ENCODE results near the gene AMY2B.
"Not testable (repeated sequence)": the region's sequence is repeated elsewhere in the genome, so short reads cannot be mapped to it uniquely, and the experiment has no call there.

Gene AMY2B

DNA sequence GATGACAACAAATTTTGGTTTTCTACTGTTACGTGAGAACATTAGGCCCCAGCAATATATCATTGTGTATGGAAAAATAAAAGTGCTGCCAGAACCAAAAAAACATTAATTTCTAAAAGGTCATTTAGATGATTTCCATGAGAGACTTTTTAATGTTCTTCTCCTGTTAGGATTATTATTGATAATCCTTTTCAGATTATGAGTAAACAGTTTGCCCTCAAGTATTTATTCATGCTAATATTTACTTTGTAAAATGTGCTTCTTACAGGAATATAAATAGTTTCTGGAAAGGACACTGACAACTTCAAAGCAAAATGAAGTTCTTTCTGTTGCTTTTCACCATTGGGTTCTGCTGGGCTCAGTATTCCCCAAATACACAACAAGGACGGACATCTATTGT, at the start of gene AMY2B:
TSS of gene AMY2B (plus strand) at position 301 of the 400 bp plus-strand sequence. CDS start at position 315, 14 bp downstream.
- in situ Hi-C loops (cut with MboI; ENCODE audit: low sequenced_read_pairs) = not testable (repeated sequence)

- in situ Hi-C loops (cut with MboI; ENCODE audit: low sequenced_read_pairs) = no loop called here
These were observed 48.0 kb upstream of the AMY2B start for GRCh38 chr1:103523346-103523745.

GRCh38 chr1:103525114-103525606, 46.2 kb upstream of the AMY2B start:
- in situ Hi-C loops (cut with MboI; ENCODE audit: low sequenced_read_pairs) = no loop called here

DNA sequence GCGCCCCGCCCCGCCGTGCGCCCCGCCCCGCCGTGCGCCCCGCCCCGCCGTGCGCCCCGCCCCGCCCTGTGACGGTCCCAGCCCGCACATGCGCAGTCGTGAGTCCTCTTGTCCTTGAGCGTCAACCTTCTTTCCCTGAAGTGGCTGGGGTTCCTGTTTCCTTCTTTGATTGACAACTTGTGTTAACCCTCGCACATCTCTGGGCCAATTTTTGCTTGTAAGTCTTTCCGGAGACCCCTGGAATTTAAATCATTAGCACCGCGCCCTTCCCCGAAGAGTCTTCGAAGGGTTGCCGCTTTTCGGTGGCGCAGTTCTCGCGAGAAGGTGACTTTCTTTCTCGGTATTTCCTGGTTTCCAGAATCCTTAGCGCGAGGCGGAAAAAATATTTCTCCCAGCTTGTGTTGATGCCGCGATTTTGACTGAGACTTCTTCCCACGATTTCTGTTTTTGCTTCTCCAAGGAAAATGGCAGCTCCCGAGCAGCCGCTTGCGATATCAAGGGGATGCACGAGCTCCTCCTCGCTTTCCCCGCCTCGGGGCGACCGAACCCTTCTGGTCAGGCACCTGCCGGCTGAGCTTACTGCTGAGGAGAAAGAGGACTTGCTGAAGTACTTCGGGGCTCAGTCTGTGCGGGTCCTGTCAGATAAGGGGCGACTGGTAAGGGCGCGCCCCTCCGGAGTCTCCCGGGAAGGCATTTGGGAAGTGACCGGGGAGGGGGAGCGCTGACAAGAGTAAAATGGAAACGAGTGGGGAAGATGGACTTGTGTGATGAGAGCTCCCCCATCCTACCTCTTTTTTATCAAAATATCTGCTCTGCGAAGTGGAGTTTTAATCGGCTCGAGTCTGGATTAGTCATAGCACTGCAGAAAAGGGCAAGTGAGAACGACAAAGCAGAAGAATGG, 45.5 kb upstream of the AMY2B start, which contains the start of gene RNPC3:
TSS of gene RNPC3 (plus strand) at position 93 of the 901 bp plus-strand sequence. CDS start at position 465, 372 bp downstream.
- in situ Hi-C loops (cut with MboI; ENCODE audit: low sequenced_read_pairs) = no loop called here

DNA sequence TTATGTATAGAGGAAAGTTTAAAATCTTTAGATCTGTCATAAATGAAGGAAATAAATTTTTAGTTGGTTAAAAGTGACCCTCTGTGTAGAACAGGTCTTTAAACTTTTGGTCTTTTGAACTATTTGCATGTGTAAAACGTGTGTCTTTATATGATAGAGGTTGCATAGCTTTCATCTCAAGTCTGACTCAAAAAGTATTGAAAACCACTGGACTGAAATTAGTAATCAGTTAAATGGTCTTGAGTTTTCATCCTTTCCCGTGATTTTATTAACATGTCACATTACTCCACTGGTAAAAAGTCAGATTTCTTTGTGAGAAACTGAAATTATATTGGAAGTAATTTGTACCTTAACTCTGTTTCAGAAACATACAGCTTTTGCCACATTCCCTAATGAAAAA, 44.1 kb upstream of the AMY2B start:
- in situ Hi-C loops (cut with MboI; ENCODE audit: low sequenced_read_pairs) = no loop called here

DNA sequence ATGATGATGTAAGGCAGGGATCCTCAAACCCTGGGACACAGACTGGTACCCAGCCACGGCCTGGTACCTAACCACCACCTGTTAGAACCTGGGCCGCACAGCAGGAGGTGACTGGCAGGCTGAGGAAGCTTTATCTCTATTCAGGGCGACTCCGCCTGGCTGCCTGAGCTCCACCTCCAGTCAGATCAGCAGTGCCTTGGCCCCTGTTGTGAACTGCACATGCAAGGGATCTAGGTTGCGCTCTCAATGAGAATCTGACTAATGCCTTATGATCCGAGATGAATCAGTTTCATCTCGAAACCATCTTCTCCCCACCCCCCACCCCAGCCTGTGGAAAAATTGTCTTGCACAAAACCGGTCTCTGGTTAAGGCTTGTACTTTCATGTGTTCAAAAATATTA, 41.6 kb upstream of the AMY2B start:
- in situ Hi-C loops (cut with MboI; ENCODE audit: low sequenced_read_pairs) = no loop called here

DNA sequence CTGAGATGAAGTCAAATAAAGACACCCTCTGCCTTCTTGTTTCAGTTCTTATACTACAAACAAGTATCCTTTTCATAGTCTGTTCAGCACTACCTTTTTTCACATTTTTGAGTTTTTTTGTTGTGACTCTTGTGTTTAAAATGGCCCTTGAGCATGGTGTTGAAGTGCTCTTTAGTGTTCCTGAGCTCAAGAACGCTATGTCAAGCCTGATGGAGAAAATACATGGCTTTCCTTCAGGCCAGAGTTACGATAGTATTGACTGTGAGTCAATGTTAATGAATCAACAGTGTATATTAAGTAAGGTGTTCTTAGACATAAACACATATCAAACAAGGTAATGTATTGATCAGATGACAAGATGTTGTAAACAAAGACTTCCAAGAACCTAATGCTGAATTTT, 33.2 kb upstream of the AMY2B start:
- in situ Hi-C loops (cut with MboI; ENCODE audit: low sequenced_read_pairs) = no loop called here

- in situ Hi-C loops (cut with MboI; ENCODE audit: low sequenced_read_pairs) = no loop called here
These were observed 30.0 kb upstream of the AMY2B start for GRCh38 chr1:103541431-103541830.

DNA sequence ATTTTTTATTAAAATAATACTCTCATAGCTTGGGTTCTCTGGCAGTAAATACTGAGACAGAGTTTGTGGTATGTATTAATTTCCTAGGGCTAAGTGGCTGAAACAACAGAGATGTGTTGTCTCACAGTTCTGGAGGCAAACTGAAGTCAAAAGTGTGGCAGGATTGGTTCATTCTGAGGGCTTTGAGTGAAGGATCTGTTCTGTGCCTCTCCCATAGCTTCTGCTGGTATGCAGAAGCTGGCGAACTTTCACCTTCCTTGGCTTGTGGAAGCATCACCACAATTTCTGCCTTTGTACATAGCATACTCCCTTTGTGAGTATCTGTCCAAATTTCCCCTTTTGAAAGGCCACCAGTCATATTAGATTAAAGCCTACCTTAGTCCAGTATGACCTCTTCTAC, 24.9 kb upstream of the AMY2B start:
- in situ Hi-C loops (cut with MboI; ENCODE audit: low sequenced_read_pairs) = no loop called here

DNA sequence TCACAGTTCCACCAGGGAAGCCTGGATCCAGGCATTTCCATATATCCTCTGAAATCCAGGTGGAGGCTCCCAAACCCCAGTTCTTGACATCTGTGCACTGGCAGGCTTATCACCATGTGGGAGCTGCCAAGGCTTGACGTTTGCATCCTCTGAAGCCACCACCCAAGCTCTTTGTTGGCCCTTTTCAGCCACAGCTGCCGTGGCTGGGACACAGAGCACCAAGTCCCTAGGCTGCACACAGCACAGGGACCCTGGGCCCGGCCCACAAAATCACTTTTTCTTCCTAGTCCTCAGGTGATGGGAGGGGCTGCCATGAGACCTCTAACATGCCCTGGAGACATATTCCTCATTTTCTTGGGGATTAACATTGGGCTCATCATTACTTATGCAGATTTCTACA, 23.5 kb upstream of the AMY2B start:
- in situ Hi-C loops (cut with MboI; ENCODE audit: low sequenced_read_pairs) = no loop called here

- in situ Hi-C loops (cut with MboI; ENCODE audit: low sequenced_read_pairs) = no loop called here
These were observed 11.0 kb upstream of the AMY2B start for GRCh38 chr1:103560427-103560826.

GRCh38 chr1:103561124-103561523, 10.3 kb upstream of the AMY2B start:
- in situ Hi-C loops (cut with MboI; ENCODE audit: low sequenced_read_pairs) = not testable (repeated sequence)

DNA sequence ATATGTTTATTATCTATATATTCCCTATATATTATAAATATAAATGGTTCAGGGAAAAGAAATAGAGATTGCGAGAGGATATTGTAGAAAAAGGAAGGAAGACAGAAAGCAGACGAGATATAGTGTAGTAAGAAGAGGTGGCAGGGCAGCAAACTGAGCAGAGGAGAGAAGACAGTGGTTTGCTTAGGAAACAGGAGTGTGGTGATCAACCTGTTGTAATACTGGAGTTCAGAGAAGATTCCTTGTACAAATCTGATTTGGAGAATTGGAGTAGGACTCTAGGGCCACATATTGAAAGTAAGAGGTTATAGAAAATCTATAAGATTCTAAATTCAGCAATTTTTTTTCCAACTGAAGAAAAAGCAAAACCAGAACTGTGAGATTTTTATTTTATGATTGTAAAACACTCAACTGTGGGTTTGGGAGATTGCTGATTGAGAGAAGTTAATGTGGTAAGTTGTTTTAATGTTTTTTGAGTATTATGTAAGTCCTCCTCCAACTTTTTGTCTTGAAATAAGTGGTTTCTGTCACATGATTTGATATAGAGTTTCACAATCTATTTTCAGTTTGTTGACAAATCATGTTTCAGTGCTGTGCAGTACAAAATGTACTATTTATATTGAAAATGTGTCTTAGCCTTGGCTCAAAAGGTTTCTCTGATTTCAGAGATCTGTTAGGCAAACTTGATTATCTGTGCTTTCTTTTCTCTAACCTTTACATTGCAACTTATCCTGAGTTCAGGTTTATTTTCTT, 9.6 kb upstream of the AMY2B start:
- in situ Hi-C loops (cut with MboI; ENCODE audit: low sequenced_read_pairs) = no loop called here

- in situ Hi-C loops (cut with MboI; ENCODE audit: low sequenced_read_pairs) = no loop called here
These were observed 8.3 kb upstream of the AMY2B start for GRCh38 chr1:103563056-103563455.

- in situ Hi-C loops (cut with MboI; ENCODE audit: low sequenced_read_pairs) = no loop called here
These were observed 1.9 kb upstream of the AMY2B start for GRCh38 chr1:103569493-103569892.

DNA sequence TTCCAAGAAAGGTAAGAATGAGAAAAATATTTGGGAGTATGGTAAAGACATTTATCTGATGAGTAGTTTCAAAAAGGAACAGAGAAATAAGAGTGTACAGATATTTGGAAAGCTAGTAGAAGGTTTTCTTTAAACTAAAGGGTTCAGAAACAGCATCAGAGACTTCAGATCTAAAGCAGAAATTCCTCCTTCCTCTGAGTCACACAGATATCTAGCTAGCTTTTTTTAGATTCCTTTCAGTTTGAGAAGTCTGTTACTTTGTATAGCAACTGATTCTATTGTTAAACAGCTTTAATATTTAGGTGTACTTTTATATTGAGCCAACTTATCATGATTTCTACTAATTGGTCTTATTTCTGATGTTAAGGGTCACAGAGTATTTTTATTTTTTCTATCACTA, 4.7 kb downstream of the AMY2B start:
- in situ Hi-C loops (cut with MboI; ENCODE audit: low sequenced_read_pairs) = no loop called here

DNA sequence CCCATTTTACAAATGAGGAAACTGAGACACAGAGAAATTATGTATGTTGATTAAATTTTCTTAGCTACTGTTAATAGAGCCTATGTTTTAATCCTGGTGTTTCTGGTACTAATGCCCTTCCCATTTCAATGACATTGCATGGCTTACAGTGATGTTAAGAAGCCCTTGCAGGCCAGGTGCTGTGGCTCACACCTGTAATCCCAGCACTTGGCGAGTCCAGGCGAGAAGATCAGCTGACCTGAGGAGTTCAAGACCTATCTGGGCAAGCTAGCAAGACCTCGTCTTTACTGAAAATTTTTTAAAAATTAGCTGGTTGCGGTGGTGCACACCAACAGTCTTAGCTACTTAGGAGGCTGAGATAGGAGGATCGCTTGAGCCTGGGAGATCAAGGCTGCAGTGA, 5.4 kb downstream of the AMY2B start:
- in situ Hi-C loops (cut with MboI; ENCODE audit: low sequenced_read_pairs) = not testable (repeated sequence)

DNA sequence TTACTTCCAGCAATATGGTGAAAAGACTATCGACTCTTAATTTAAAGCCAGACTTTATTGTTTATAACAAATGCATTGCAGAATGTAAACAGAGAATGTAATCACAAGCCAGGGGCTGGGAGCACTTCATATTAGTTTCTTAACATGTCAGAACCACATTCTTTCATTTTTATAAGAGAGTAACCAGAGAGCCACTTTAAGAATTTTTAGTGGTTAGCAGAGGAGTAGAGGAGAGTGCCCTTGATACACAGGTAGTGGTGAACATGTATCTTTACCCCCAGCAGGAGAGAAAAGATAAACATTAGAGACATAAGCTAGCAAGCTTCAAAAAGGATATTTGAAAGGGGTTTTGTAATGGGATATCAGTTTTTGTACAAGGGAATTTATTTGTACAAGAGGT, 11.1 kb downstream of the AMY2B start:
- in situ Hi-C loops (cut with MboI; ENCODE audit: low sequenced_read_pairs) = no loop called here

DNA sequence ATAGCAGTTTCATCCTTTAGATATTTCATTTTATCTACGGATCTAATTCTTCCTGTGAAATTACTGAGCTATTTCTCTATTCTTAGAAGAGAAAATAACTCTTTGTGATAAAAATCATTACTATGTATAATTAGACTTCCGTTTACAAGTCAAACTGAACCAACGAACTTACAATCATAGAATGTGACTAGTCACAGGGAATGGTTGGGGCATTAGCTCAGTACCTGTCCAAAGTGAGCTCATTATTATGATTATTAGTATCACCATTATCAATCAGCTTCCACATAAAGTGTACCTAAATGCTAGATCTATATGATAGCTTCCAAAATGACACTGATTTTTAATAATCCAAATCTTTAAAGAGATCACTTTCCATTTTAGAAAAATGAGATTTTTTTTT, 12.5 kb downstream of the AMY2B start:
- in situ Hi-C loops (cut with MboI; ENCODE audit: low sequenced_read_pairs) = no loop called here

DNA sequence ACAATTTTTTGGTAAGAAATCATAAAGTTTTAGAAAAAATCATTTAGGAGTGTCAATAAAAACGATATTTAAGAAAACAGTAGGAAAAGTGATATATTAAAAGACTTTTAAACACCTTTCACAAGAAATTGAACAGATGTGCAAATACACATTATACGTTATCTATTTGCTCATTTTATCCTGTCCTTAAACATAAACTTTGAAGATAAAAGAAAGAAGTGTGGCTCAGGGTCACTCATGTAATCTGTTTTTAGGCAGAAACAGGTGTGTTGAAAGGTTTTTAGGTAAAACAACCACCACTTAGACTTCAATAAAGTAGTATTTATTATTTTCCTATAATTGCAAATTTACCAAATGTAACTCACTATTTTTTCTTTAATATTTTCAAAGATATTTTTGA, 13.1 kb downstream of the AMY2B start:
- in situ Hi-C loops (cut with MboI; ENCODE audit: low sequenced_read_pairs) = no loop called here

DNA sequence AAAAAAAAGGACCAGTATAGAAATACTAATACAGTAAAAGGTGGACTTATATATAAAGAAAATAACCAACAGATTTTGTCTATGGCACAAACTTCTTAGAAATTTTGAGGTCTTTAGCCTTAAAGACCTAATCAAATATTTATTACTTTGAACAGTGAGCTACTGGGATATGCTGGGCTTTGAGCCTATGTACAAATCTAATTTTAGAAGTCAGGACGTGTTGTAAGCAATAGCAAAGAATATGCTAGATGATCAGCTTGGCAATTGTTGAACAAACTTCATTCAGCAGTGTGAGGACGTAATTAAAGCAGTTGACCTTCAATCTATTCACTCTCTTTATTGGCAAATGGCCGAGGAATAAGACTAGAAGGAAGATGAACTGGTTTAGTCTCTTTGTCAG, 31.4 kb downstream of the AMY2B start:
- in situ Hi-C loops (cut with MboI; ENCODE audit: low sequenced_read_pairs) = not testable (repeated sequence)

- in situ Hi-C loops (cut with MboI; ENCODE audit: low sequenced_read_pairs) = no loop called here
These were observed 45.0 kb downstream of the AMY2B start for GRCh38 chr1:103616362-103616761.
